NCI-H510A treated with DMSO at 0.1 percent for 48 hours (cell line): ENCODE data around the gene SNCB.
A peak's percentile ranks its signal among the peaks of the same experiment; 100 is the strongest.
"Not testable (repeated sequence)": the region's sequence is repeated elsewhere in the genome, so short reads cannot be mapped to it uniquely, and the experiment has no call there.

Experiments used
- DNase-seq: peaks from one replicate; lab custom pipeline; 2025; lab: John Stamatoyannopoulos, UW

SNCB gene

DNA sequence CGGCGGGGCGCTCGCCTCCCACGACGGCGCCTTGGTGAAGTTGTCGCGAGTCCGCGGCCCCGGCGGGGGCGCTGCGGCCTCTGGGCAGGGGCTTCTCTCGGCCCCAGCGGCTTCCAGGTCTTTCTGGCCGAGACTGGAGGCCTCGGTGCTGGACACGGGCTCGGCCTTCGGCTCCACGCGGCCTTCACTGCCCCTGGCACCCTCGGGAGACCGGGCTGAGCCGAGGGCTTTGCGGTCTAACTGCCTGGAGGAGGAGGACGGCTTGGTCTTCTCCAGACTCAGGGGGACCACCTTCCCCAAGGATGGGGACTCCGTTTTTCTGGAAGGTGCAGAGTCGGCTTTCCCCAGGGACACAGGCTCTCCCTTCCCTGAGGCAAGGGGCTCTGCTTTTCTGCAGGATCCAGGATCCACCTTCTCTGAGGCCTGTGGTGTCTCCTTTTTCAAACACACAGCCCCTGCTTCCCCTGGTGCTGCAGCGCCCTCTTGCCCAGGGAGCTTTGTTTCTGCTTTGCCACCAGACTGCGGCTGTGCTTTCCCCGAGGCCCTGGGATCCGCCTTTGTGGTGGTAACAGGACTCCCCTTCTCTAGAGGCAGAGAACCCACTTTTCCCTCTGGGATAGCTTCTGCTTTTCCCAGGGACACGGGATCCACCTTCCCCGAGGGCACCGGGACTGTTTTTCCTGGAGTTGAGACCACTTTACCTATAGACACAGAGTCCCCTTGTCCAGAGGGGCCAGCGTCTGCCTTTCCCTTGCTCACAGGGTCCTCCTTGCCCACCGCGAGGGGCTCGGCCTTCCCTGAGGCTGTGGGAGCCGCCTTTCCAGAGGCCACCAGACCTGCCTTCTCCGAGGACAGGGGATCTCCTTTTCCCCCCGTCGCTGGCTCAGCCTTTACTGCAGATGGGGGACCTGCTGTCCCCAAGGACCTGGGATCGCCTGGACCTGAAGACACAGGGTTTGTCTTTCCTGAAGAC lies 32.6 kb downstream of the SNCB start:
- no peak for DNase-seq

DNA sequence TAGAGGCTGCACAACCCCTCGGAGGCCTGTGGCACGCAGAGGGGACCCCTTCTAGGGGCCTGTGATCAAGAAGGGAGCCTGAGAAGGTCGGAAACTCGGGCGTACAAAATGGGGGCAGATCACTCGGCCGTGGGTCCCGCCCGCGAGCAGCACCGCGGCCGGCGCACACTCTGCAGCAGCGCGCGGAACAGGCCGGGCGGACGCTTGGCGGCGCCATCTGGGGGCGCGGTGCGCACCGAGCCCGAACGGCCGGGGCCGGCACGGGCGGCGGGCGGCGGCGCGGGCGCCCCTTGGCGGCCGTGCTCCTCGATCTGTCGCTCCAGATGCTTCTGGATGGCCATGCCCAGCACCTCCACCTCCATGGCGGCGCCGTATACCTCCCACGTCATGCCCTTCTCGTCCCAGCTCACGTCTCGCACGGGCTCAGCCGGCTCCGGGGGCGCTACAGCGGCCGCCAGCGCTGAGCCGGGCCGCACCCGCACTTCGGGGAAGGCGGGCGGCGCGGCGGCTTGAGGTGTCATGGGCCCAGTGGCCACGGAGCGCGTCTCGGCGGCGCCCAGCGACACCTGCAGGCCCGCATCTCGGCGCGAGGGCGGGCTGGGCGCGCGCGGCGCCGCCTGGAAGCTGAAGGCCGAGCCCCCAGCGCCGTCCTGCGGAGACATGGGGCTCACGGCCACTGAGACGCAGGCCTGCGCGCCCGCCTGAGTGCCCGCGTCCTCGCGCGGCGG lies 33.5 kb downstream of the SNCB start:
- DNase-seq, result no peak

DNA sequence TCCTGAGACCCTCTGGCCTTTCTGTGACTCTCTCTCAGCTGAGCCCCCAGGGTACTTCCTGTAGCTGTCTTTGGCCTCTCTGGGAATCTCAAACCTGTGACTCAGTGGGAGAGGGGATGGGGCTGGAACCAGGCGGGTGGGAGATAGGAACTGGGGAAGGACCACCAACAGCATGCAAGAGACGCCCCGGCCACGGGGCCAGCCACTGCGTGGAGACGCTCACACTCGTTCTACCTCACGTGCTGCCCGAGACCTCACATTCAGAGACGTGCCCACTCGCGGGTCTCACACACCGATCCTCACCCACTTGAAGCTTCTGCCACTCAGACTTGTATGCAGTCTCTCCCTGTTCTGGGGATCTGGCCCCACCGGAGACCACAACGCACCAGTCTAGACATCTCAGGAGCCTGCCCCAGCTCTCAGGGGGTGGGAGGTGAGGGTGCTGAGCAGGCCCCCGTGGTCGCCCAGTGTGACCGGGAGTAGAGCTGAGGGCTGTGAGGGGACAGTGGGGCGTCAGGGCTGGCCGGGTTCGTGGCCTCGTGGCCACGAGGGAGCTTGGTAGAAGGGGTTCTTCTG lies 34.2 kb downstream of the SNCB start:
- no peak for DNase-seq

DNA sequence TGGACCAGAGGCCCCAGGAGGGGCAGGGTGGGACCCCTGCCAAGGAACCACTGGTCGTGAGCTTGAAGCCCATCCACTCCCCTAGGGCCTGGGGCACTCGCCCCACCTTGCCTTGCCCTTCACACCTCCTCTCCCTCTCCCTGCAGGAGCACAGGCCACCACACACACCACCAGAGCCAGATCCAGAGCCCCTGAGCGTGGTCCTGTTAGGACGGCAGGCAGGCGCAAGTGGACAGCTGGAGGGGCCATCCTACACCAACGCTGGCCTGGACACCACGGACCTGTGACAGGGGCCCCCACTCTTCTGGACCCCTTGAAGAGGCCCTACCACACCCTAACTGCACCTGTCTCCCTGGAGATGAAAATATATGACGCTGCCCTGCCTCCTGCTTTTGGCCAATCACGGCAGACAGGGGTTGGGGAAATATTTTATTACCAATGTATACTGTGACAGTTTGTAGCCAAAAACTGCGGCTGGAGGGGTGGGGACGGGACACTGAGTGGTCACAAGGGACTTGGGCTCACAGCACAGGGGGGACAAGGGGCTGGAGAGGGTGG lies 34.9 kb downstream of the SNCB start:
- no peak for DNase-seq

DNA sequence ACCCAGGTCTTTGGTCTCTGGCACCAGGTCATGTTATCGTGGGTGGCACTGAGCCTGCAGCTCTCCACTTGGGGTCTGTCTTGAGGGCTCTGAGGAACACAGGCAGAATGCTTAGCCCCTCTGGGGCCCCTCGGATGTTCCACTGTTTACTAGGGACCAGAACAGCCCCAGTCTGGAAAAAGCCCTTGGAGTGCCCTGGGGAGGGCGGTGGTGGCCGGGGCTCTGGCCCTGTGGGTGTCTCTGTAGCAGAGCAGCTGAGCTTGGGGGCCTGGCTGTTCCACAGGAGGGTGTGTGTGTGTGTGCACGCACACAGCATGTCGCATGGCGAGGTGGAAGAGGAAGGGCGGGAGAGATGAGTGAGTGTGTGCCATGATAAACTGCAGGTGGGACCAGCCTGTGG lies 35.8 kb downstream of the SNCB start:
- no peak for DNase-seq

DNA sequence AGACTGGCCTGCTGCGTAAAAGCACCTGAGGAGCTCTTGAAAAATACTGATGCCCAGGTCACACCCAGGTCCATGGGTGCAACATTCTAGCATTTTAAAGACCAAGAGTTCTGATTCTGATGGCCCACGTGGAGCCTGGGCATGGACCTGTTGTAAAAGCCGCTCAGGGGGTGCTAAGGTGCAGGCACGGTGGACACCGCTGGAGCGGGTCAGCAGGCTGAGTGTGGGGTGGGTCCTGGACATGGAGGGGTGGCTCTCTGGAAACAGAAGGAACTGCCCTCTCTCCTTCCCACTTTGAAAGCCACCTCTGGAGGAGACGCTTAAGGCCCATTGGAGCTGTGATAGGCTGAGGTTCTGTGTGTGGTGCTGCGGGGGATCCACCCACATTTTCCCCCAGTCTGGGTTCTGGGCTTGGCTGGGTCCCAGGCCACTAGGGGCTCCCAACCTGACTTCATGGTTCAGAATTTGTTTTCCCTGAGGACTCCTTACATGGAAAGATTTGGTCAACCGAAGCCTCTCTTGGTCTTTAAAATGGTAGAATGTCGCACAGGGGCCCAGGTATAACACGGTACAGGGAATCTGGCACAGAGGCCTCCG lies 37.0 kb downstream of the SNCB start:
- no peak for DNase-seq

DNA sequence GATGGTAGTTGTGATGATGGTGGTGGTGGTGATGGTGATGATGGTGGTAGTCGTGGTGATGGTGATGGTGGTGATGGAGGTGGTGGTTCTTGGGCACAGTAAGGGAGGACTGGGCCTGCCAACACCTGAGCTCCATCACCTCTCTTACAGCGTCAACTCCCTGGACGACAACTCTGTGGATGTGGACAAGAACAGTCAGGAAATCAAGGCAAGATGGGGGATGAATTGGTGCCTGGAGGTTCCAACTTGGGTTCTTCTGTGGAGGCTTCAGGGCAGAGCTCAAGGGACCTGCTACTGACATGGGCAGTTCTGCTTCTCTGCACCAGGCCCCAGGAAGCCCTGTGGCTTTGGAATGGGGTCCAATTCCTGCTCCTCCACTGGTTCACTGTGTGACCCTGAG lies 37.8 kb downstream of the SNCB start:
- DNase-seq, result no peak

DNA sequence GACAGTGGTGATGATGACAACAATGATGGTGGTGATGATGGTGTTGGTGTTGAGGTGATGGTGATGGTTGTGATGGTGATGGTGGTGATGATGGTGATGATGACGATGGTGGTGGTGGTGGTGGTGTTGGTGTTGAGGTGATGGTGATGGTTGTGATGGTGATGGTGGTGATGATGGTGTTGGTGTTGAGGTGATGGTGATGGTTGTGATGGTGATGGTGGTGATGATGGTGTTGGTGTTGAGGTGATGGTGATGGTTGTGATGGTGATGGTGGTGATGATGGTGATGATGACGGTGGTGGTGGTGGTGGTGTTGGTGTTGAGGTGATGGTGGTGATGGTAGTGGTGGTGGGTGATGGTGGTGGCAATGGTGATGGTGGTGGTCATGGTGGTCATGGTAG lies 38.7 kb downstream of the SNCB start:
- not testable (repeated sequence) for DNase-seq

DNA sequence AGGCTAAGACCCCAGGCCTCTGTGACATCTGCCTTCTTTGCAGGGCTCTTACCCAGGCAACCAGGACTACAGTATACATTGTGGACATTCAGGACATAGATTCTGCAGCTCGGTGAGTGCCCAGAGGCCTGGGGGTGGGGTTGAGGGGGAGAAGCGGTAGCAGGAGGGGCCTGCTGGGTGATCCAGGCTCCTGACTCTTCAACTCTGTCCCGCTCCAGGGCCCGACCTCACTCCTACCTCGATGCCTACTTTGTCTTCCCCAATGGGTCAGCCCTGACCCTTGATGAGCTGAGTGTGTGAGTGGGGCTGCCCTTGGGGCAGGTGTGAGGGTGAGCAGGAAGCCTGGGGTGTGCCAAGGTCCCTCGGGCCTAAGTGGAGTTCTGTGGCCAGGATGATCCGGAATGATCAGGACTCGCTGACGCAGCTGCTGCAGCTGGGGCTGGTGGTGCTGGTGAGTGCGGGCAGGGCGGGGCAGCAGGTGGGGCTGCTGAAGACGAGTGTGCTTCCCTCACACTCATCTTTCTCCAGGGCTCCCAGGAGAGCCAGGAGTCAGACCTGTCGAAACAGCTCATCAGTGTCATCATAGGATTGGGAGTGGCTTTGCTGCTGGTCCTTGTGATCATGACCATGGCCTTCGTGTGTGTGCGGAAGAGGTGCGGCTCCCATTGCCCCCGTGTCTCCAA lies 40.2 kb downstream of the SNCB start:
- peak; percentile 69 for DNase-seq

DNA sequence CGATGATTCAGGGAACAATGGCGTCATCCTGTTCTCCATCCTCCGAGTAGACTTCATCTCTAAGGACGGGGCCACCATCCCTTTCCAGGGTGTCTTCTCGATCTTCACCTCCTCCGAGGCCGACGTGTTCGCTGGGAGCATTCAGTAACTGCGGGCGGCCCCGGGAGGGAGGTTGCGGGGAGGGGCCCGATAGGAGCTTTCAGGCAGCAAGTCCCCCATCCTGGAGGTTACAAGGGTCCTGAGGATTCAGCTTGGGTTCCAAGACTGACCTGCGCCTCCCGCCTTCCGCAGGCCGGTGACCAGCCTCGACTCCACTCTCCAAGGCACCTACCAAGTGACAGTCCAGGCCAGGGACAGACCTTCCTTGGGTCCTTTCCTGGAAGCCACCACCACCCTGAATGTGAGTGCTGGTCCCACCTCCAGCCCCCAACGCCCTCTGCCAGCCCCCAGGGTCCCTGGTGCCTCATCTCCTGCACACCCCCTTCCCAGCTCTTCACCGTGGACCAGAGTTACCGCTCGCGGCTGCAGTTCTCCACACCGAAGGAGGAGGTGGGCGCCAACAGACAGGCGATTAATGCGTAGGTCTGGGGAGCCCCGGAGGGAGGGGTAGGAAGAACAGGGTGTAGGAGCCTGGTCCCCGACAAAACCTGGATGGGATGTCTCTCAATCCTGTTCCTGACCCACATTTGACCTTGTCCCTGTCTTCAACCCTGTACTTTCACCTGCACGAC lies 41.1 kb downstream of the SNCB start:
- no peak for DNase-seq

DNA sequence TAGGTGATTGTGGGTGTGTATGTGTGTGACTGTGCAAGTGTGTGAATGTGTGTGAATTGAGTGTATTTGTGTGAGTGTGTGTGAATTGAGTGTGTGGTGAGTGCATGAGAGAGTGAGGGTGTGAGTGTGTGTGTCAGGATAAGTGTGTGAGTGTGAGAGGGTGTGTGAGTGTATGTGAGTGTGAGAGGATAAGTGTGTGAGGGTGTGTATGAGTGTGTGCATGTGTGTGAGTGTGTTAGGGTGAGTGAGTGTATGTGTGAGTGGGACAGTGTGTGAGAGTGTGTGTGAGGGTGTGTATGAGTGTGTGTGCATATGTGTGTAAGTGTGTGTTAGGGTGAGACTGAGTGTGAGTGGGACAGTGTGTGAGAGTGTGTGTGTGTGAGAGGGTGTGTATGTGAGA lies 42.0 kb downstream of the SNCB start:
- no peak for DNase-seq

DNA sequence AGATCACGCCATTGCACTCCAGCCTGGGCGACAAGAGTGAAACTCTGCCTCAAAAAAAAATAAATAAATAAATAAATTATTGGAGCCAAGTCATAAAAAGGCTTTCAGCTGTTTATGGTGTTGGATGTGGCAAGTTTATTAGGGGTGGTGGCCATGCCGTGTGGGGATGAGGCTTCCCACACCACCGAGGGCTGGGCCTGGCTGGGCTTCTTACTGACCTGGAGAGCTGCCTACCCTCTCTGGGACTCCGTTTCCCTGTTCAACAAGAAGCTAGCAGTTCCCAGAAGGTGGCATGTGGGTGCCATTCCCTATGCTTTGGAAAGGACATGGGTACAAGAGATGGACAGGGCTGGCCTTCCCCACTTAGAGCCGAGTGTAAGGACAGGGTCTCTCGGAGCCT lies 42.9 kb downstream of the SNCB start:
- no peak for DNase-seq

DNA sequence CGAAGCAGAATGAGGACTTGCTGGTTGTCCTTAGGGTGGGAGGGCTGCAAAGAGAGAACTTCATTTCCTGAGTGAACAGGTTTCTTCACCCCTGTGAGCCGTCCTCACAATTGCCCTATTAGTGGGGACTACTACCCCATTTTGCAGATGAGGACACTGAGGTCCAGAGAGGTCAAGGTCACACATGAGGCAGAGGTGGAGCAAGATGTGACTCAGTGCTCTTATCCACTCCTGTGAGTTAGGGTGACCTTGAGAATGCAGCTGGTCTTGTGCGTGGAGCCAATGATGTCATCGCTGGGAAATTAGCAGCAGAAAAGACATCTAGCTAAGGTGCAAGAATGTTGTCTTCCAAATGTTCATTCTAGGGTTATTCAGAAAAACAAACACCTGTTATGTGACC lies 47.3 kb downstream of the SNCB start:
- no peak for DNase-seq

DNA sequence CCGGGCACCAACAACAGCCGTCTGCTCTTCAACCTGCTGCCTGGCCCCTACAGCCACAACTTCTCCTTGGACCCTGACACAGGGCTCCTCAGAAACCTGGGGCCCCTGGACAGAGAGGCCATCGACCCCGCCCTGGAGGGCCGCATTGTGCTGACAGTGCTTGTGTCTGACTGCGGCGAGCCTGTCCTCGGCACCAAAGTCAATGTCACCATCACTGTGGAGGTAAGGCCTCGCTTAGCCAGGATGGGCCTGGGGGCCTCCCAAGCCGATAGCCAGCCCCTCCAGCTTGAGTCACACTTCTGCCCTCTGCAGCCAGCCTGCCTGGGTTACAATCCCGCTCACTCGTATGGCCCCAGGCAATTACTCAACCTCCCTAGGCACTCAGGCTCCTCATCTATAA lies 49.0 kb downstream of the SNCB start:
- DNase-seq, result no peak

DNA sequence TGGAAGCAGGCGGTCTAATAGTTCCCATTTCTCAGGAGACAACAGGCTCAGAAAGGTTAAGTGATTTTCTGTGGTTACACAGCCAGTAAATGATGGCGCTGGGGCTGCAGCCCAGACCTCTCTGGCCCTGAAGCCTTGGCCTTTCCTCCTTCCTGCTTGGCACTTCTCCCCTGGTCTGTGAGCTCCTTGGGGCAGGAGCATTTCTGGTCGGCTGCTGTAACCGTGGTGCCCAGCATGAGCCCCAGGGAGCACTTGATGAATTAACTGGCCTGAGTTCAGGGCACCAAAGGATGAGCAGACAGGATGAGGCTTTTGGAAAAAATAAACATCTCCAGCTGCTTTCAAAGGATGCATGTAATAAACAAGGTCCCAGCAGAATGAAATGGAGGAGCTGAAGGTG lies 51.0 kb downstream of the SNCB start:
- no peak for DNase-seq

DNA sequence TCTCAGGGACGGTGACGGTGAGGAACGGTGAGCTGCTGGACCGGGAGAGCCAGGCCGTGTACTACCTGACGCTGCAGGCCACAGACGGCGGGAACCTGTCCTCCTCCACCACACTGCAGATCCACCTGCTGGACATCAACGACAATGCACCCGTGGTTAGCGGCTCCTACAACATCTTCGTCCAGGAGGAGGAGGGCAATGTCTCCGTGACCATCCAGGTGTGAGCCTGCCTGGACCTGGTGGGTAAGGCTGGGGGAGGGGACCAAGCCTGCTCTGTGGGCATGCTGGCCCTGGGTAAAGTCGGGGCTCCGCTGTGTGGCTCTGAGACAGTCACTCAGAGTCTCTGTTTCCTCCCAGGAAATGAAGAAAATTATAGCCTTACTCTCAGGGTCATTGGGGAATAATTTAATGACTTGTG lies 51.9 kb downstream of the SNCB start:
- DNase-seq, result peak; percentile 78

DNA sequence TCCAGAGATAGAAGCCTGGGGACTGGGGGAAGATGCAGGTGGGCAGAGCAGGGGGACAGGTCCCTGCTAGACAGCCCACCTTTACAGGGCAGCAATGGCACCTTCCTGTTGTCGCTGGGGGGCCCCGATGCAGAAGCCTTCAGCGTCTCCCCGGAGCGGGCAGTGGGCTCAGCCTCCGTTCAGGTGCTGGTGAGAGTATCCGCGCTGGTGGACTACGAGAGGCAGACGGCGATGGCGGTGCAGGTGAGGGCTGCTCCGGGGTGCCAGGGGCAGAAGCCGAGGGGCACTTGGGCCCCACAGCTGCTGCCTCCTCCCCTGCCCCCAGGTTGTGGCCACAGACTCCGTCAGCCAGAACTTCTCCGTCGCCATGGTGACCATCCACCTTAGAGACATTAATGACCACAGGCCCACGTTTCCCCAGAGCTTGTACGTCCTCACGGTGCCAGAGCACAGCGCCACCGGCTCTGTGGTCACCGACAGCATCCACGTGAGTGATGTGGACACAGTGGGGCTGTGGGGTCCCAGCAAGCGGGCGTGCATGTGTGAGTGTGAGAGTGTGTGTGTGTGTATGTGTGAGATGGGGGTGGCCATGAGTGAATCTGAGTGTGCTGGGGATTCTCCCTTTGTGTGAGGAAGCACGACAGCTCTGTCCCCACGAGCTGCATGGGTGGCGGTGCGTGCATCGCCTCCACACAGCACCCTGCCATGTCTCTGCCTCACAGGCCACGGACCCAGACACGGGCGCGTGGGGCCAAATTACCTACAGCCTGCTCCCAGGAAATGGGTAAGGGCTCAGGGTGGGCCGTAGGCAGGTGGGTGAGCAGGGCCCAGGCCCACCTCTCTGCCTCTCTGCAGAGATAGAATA lies 52.8 kb downstream of the SNCB start:
- no peak for DNase-seq

DNA sequence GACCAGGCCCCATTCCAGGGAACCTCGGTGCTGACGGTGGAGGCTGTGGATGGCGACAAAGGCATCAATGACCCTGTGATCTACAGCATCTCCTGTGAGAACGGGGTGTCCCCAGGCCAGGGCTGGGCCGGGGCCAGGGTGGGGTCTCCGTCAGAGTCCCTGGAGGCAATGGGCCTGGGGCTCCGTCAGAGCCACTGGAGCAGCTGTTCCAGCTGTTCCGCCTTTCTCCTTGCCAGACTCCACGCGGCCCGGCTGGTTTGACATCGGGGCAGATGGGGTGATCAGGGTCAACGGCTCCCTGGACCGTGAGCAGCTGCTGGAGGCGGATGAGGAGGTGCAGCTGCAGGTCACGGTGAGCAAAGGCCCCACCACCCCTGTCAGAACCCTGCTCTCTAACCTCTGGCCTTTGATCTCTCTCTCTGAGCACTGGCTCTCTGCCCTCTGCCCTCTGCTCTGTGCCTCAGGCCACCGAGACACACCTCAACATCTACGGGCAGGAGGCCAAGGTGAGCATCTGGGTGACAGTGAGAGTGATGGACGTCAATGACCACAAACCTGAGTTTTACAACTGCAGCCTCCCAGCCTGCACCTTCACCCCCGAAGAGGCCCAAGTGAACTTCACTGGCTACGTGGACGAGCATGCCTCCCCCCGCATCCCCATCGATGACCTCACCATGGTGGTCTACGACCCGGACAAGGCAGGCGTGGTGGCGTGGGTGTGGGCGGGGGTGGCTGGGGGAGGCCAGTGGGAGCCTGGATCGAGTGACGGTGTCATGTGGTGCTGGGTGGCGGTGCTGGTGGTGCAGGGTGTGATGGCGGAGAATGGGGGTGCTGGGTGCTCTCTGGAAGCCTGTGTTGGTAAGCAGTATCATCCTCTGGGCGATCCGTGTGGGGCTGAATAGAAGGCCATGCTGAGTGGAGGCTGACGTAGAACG lies 54.6 kb downstream of the SNCB start:
- no peak for DNase-seq

DNA sequence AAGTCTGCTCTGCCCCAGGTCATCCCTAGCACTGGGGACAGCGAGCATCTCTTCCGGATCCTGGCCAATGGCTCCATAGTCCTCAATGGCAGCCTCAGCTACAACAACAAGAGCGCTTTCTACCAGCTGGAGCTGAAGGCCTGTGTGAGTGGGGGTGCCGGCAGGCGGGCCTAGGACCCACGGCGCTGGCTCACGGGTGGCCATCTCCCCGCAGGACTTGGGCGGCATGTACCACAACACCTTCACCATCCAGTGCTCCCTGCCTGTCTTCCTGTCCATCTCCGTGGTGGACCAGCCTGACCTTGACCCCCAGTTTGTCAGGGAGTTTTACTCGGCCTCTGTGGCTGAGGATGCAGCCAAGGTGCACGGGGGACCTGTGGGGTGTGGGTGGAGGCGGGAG lies 55.3 kb downstream of the SNCB start:
- DNase-seq, result no peak
